GM12891 (cell line): ENCODE data around the gene GKN2.

Source experiments
- DNase-seq: peaks from one replicate; pipeline ENCODE4 v3.0.0; 2011; ENCODE audit warnings: low spot score; ENCODE audit not compliant: insufficient read length
- FAIRE-seq: peaks from 2 replicates; lab custom pipeline; 2011; peaks lifted over from hg19 to GRCh38; lab: Jason Lieb, UNC
- PAX5 ChIP-seq: IDR thresholded peaks from 2 replicates; pipeline ENCODE4 v1.6.1; 2011; ENCODE audit warnings: low read length, moderate library complexity, mild to moderate bottlenecking; ENCODE audit not compliant: insufficient read depth, severe bottlenecking
- POLR2A ChIP-seq: IDR thresholded peaks from 2 replicates; pipeline ENCODE4 v1.6.1; 2011; ENCODE audit warnings: low read depth, low read length, control low read depth
- POLR2AphosphoS5 ChIP-seq: IDR thresholded peaks from 2 replicates; pipeline ENCODE4 v1.6.1; 2011; ENCODE audit warnings: low read depth, low read length, control low read depth
- POU2F2 ChIP-seq: IDR thresholded peaks from 2 replicates; pipeline ENCODE4 v1.6.1; 2011; ENCODE audit warnings: low read depth, mild to moderate bottlenecking, control low read depth, low read length, moderate library complexity
- SPI1 ChIP-seq: IDR thresholded peaks from 2 replicates; pipeline ENCODE4 v1.6.1; 2011; ENCODE audit warnings: low read depth, low read length, control low read depth
- TAF1 ChIP-seq: IDR thresholded peaks from 2 replicates; pipeline ENCODE4 v1.6.1; 2011; ENCODE audit warnings: low read depth, low read length, control low read depth

Gene GKN2

DNA sequence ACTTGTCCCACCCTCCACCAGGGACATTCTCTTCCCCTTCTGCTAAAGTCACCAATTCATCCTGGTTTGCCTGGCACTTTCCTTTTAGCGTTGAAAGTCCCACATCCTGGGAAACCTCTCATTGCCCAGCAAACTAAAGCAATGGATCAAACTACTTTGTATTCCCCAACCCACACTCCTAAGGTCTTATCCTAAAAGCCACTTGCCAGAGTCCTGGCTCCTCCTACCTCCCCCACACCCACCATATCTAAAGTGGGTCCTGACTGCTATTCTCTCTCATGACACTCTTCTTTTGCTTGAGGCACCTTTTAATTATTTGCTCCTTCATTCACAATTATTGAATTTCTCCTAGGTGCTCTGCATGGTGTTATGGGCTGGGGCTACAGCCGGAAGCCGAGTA lies 40.6 kb downstream of the GKN2 start:
- no peak for DNase-seq
- FAIRE-seq, result no peak
- TF ChIP-seq POLR2AphosphoS5 (no peak), TAF1 (no peak)

DNA sequence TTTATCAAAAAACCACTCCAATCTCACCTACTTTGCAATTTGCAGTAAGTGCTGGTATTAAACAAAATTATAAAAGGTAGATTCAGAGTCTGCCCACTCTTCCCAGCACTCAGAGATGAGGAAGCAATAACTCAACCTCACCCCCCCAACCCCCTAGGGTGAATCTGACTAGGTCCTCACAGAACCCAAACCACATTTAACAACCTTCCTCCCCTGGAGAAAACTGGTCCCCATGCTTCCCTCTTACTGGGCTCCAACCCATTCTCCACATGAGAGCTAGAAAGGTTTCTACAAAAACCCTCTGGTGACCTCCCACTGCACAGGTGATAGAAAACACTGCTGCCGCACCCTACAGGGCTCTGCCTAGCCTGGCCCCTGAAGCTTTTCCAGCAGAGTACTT lies 41.0 kb downstream of the GKN2 start:
- FAIRE-seq, result no peak
- no peak for DNase-seq
- TF ChIP-seq TAF1 (no peak), PAX5 (no peak), POLR2AphosphoS5 (no peak), SPI1 (no peak), POU2F2 (no peak), POLR2A (no peak)

DNA sequence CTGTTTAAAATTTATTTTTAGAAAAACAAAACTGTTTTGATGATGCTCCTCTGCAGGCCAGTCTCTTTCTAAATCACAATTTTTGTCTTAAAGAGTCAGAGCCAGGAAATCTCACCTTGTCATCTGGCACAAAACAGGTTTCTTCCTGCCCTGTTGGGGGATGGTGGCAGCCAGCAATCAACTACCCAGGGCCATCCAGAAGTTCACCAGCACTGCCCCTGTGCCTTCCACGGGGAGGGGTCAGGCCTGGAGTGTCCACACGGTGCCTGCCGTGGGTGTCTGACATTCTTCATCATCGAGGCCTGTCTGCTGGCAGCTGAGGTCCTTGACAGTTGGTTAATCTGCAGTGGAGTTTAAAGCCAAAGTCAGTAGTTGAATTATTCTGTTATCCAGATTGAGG lies 41.4 kb downstream of the GKN2 start:
- FAIRE-seq, result no peak
- DNase-seq, result no peak
- TF ChIP-seq PAX5 (no peak), POU2F2 (no peak), POLR2A (no peak), TAF1 (no peak), POLR2AphosphoS5 (no peak), SPI1 (no peak)

DNA sequence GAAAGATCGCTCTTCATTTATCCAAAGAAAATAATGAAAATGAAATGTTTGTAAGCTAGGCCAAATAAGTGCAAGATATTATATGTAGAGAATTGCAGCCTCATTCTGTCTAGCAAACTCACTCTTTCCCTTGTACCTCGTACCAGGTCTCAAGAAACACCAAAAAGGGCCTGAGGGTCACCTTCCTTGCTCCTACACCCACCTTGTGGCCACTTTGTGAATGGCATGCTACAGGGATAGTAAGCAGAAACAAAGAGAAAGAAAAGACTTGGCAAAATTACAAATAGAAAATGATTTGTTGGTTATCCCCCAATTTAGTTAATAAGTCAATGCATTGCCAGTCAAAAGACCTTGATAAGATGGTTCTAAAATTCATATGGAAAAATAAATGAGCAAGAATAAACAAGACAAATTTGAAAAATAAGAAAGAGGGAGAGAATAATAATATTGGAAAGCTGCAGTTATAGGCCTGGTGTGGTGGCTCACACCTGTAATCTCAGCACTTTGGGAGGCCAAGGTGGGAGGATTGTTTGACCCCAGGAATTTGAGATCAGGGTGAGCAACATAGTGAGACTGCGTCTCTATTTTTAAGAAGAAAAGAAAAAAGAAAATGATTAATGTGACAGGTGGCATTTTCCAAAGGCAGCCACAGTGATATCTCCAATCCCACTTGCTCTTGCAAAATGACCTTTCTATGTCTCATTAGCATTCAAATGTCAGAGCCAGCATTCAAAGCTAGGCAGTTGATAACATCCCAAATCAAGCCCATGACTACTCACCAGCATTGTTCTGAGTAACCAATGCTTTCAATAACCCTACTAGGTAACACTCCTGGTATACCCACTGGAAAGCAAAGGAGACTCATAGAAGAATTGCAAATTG lies 42.7 kb downstream of the GKN2 start:
- TF ChIP-seq TAF1 (no peak), POLR2A (no peak), SPI1 (no peak)
- DNase-seq, result peak; percentile 34
- peak; percentile 71 for FAIRE-seq

DNA sequence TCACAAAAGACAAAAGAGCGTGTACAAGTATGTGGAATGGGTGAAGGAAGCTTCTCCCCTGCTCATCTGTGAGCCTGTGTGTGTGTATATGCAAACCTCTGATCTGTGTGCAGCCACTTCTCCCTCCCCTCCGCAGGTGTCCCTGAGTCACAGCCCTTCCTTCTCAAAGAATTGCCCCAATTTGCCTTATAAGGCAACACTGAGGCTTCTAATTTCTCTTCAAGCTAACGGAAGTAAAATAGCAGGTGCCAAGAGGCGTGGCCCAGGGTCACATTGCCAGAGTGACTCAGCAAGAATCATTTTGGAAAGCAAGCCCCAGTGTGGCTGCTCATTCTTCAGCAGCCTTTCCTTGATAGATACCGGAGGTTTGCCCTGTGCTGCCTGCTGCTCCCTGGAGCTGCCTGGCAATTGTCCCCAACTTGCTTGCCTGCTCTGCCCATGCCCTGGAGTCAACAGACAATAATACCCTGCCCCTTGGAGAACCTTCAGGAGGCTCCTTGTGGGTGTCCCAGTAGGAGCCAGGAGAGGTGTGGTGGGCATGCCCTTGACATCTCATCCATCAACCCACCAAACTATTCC lies 44.2 kb downstream of the GKN2 start:
- TF ChIP-seq PAX5 (no peak), POLR2AphosphoS5 (peak; percentile 36; the same call in 1 of the 2 replicates), POLR2A (peak; percentile 70), TAF1 (peak; percentile 91), SPI1 (peak; percentile 52), POU2F2 (peak; percentile 98)
- DNase-seq, result peak; percentile 47
- FAIRE-seq, result peak; percentile 85

DNA sequence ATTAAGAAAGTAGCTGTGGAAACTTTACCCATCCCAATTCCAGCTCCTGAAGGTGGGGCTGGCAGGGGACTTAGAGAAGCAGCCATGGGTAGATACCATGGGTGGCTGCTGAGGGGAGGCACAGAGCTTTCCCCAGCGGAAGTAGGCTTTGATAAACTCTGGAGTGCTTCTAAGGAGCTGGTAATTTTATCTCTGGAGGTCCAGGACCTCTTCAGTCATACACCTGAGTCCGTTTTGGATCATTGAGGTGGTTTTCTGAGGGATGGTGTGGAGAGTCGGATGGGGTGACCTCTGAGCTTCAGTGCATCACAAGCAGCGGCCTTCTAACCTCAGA lies 44.8 kb downstream of the GKN2 start:
- TF ChIP-seq SPI1 (no peak), POU2F2 (no peak), TAF1 (no peak), PAX5 (no peak), POLR2AphosphoS5 (no peak), POLR2A (no peak; the same call in 1 of the 2 replicates)
- FAIRE-seq, result no peak

DNA sequence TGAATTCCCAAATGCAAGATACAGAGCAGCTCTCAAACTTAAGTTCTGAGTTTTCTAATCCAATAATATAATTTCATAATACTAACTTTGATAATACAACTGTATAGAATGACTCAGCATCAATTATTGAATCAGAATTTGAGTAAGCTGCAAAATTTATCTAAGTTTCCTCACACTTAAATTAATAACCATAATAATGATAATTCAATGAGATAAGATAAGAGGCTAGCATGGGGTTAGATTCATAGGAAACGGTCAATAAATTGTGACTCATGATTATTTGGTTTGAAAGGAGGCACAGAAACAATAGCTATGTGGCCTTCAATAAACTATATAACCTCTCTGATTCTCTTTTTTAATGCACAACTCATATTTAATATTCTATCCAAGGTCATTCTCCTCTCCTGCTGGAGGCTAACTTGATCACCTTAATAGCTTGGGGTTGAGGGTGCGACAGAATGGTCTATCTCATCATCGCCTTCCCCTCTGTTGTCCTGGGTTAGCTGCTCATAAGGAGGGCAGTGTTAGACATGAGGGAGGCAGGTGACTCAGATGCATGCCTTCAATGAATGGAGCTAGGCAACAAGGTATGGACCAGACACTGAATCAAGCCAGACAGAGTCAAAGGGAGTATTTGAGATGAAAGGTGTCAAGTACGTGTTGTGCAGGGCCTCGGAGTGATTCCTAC lies 45.3 kb downstream of the GKN2 start:
- DNase-seq, result no peak
- peak; percentile 76 for FAIRE-seq

More for the DNA sequence above, 44.8 kb downstream of the GKN2 start:
- no peak for DNase-seq

DNA sequence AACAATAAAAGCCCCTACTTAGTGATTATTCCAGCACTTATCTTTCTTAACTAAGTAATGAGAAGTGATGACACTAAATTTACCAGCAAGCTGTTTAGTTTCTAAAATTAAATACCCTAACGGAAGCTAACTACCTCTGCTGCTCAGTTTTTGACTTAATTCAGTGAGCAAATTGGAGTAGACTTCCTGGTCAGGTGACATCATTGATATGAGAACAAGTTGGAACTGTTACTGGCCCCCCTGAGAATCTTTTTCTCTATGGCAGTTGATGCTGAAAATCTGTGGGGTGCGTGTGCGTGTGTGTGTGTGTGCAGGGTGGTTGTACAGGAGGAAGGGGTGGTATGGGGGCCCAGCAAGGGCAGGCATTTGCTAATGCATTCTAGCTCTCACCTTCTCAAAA lies 46.0 kb downstream of the GKN2 start:
- no peak for DNase-seq
- TF ChIP-seq PAX5 (no peak), POU2F2 (no peak), POLR2A (no peak), POLR2AphosphoS5 (no peak), TAF1 (no peak), SPI1 (no peak)
- no peak for FAIRE-seq

More for the DNA sequence above, 45.3 kb downstream of the GKN2 start:
- TF ChIP-seq POU2F2, result no peak
- no peak for TF ChIP-seq TAF1
- no peak for TF ChIP-seq POLR2AphosphoS5
- TF ChIP-seq POLR2A, result no peak
- TF ChIP-seq PAX5, result no peak
- TF ChIP-seq SPI1, result no peak

DNA sequence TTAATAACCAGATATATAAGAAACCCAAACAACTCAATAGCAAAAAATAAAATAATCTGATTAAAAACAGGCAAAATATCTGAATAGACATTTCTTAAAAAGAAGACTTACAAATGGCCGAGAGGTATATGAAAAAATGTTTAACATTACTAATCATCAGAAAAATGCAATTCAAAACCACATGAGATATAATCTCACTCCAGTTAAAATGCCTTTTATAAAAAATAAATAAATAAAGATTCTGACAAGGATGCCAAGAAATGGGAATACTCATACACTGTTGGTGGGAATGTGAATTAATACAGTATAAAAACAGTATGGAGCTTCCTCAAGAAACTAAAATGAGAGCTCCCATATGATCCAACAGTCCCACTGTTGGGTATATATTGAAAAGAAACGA lies 47.6 kb downstream of the GKN2 start:
- FAIRE-seq (no peak), DNase-seq (no peak)
- no peak for TF ChIP-seq PAX5
- TF ChIP-seq POLR2AphosphoS5, result no peak
- no peak for TF ChIP-seq POLR2A
- no peak for TF ChIP-seq POU2F2
- no peak for TF ChIP-seq SPI1
- no peak for TF ChIP-seq TAF1
